Measurements from ENCODE around the gene POLL. TPM values are rescaled to one million over a fixed set of nuclear protein-coding genes. Genes with fewer than 3 reads are reported as not detected.

Gene POLL
- total RNA-seq, 4 donors from 2014 or later: 23.2 to 27.2 (median 26.0) TPM

- WGBS: 98% methylated on average over 10 of the region's 12 CpGs
- H3K4me1 ChIP-seq: no peaks in the 10 kb centered on the region
- DNase-seq (ENCODE audit: extremely low spot score): no peak
- no peak for TF ChIP-seq EP300 (IDR thresholded peaks at IDR 0.05)
- no peak for TF ChIP-seq POLR2AphosphoS5 (IDR thresholded peaks at IDR 0.05)
- no peak for TF ChIP-seq CTCF (IDR thresholded peaks at IDR 0.05)
- TF ChIP-seq POLR2A (IDR thresholded peaks at IDR 0.05; ENCODE audit: low read depth): no peak
- H3K27ac ChIP-seq (replicated peaks in 1 of 4): no peak overlapping the region
- no peak overlapping the region for H3K4me3 ChIP-seq
- intact Hi-C loops (cut with DNase I): no loop called here
- no peaks in the 10 kb centered on the region for H3K27me3 ChIP-seq
- no peaks in the 10 kb centered on the region for H3K9me3 ChIP-seq
- H3K36me3 ChIP-seq: peaks cover 34 to 85% (median 67%) of the 10 kb centered on the region in 4 donors
These were observed 8.6 kb downstream of the POLL start for GRCh38 chr10:101579516-101579870.

- Histone ChIP-seq H3K36me3 (peaks cover 34 to 80% (median 64%) of the 10 kb centered on the region in 4 donors), H3K27ac (replicated peaks in 1 of 4) (no peak overlapping the region)
These were observed 9.1 kb downstream of the POLL start for GRCh38 chr10:101578803-101579515.

GRCh38 chr10:101578192-101578591 lies 9.9 kb downstream of the POLL start:
- intact Hi-C loops (cut with DNase I): no loop called here
- no peak for TF ChIP-seq POLR2A (IDR thresholded peaks at IDR 0.05; ENCODE audit: low read depth)
- H3K36me3 ChIP-seq: peaks cover 32 to 72% (median 58%) of the 10 kb centered on the region in 4 donors
- WGBS: 89% methylated on average over 5 of the region's 5 CpGs
- peaks cover 0 to 2% (median under 1%) of the 10 kb centered on the region in 4 donors for H3K9me3 ChIP-seq
- H3K4me3 ChIP-seq: no peak overlapping the region
- no peaks in the 10 kb centered on the region for H3K27me3 ChIP-seq
- no peak overlapping the region for H3K27ac ChIP-seq (replicated peaks in 1 of 4)
- H3K4me1 ChIP-seq: no peaks in the 10 kb centered on the region
- no peak for DNase-seq (ENCODE audit: extremely low spot score)

More at GRCh38 chr10:101578803-101579515, 9.1 kb downstream of the POLL start:
- WGBS: 93% methylated on average over 13 of the region's 13 CpGs
- DNase-seq (ENCODE audit: extremely low spot score): no peak
- intact Hi-C loops (cut with DNase I): no loop called here
- Histone ChIP-seq H3K27me3 (no peaks in the 10 kb centered on the region), H3K4me1 (no peaks in the 10 kb centered on the region), H3K4me3 (no peak overlapping the region), H3K9me3 (no peaks in the 10 kb centered on the region)
- TF ChIP-seq CTCF (IDR thresholded peaks at IDR 0.05) (no peak), EP300 (IDR thresholded peaks at IDR 0.05) (no peak), POLR2A (IDR thresholded peaks at IDR 0.05; ENCODE audit: low read depth) (no peak), POLR2AphosphoS5 (IDR thresholded peaks at IDR 0.05) (no peak)

GRCh38 chr10:101577121-101577871 lies 10.8 kb downstream of the POLL start:
- Histone ChIP-seq H3K4me1 (no peaks in the 10 kb centered on the region), H3K4me3 (no peak overlapping the region), H3K27me3 (no peaks in the 10 kb centered on the region), H3K36me3 (peaks cover 25 to 64% (median 49%) of the 10 kb centered on the region in 4 donors), H3K9me3 (peaks cover 0 to 11% (median 10%) of the 10 kb centered on the region in 4 donors), H3K27ac (replicated peaks in 1 of 4) (no peak overlapping the region)
- whole genome bisulfite sequencing: 90% methylated on average over 6 of the region's 7 CpGs
- intact Hi-C loops (cut with DNase I): no loop called here
- TF ChIP-seq CTCF (IDR thresholded peaks at IDR 0.05): no peak
- no peak for DNase-seq (ENCODE audit: extremely low spot score)

- no peaks in the 10 kb centered on the region for H3K4me1 ChIP-seq
- peaks cover 0 to 14% (median 11%) of the 10 kb centered on the region in 4 donors for H3K9me3 ChIP-seq
- peaks cover 24 to 54% (median 41%) of the 10 kb centered on the region in 4 donors for H3K36me3 ChIP-seq
- DNase-seq (ENCODE audit: extremely low spot score): no peak
- 86% methylated on average over 7 of the region's 7 CpGs for WGBS
- TF ChIP-seq EP300 (IDR thresholded peaks at IDR 0.05): no peak
- no peak for TF ChIP-seq POLR2AphosphoS5 (IDR thresholded peaks at IDR 0.05)
- TF ChIP-seq POLR2A (IDR thresholded peaks at IDR 0.05; ENCODE audit: low read depth): no peak
- intact Hi-C loops (cut with DNase I): no loop called here
- H3K4me3 ChIP-seq: no peak overlapping the region
- H3K27me3 ChIP-seq: no peaks in the 10 kb centered on the region
- no peak overlapping the region for H3K27ac ChIP-seq (replicated peaks in 1 of 4)
These were observed 11.7 kb downstream of the POLL start for GRCh38 chr10:101576211-101576863.
